DOHH2 (cell line): ENCODE results near the gene PCDH17.

ENCODE experiments used
- CTCF ChIP-seq: fragments of 200-600 bp; sonication (generic); IDR thresholded peaks from one replicate; pipeline ENCODE4 v1.5.1; 2014; ENCODE audit warnings: antibody characterized with exemption, mild to moderate bottlenecking, low read depth, low read length; ENCODE audit not compliant: poor library complexity, severe bottlenecking
- EZH2phosphoT487 ChIP-seq: fragments of 200-600 bp; sonication (generic); IDR thresholded peaks from 2 replicates; pipeline ENCODE4 v1.6.1; 2017; ENCODE audit warnings: borderline replicate concordance, mild to moderate bottlenecking, antibody characterized with exemption, low read length, moderate library complexity, mixed read lengths

GRCh38 chr13:57633950-57634838 is 2.6 kb downstream of the PCDH17 start:
- no peak for TF ChIP-seq CTCF
- TF ChIP-seq EZH2phosphoT487 = no peak
